Neural crest cell (in vitro differentiated cells): ENCODE results near the gene MYG1. TPM values are rescaled to one million over a fixed set of nuclear protein-coding genes. Genes with fewer than 3 reads are reported as not detected.

ENCODE experiments used
- DNase-seq: peaks from one replicate; pipeline ENCODE4 v3.0.0; 2021; ENCODE audit warnings: low read depth, mixed read lengths, low spot score
- H3K27ac Mint-ChIP-seq: one replicate; pipeline ENCODE4 v1.8.0; 2021; ENCODE audit warnings: mild to moderate bottlenecking, mixed read lengths; ENCODE audit not compliant: unreplicated experiment
- H3K27me3 Mint-ChIP-seq: 2 replicates; pipeline ENCODE4 v1.8.0; 2021; ENCODE audit warnings: low read depth, mild to moderate bottlenecking, mixed read lengths
- H3K36me3 Mint-ChIP-seq: 2 replicates; pipeline ENCODE4 v1.8.0; 2021; ENCODE audit warnings: low read depth, mild to moderate bottlenecking, mixed read lengths
- H3K4me1 Mint-ChIP-seq: 2 replicates; pipeline ENCODE4 v1.8.0; 2021; ENCODE audit warnings: mixed read lengths
- H3K4me3 Mint-ChIP-seq: one replicate; pipeline ENCODE4 v1.8.0; 2021; ENCODE audit warnings: mild to moderate bottlenecking, mixed read lengths
- H3K9me3 Mint-ChIP-seq: 2 replicates; pipeline ENCODE4 v1.8.0; 2021; ENCODE audit warnings: mixed read lengths
- CTCF ChIP-seq: fragments of 200-600 bp; sonication (generic); conservative IDR thresholded peaks from 2 replicates; pipeline ENCODE4 v1.5.0; 2021; ENCODE audit warnings: antibody characterized with exemption, mild to moderate bottlenecking
- total RNA-seq: library from RNA; stranded (reverse); gene quantifications from 2 replicates; pipeline ENCODE4 v1.2.1, GENCODE V29; 2021

MYG1 gene
- total RNA-seq, 1 donor from 2014 or later, result 72.7 TPM

- DNase-seq, result no peak
- no peak for TF ChIP-seq CTCF
- H3K9me3 Mint-ChIP-seq, result no peaks in the 10 kb centered on the region
- H3K4me1 Mint-ChIP-seq, result peaks cover 5% of the 10 kb centered on the region
- peaks cover 8% of the 10 kb centered on the region for H3K27me3 Mint-ChIP-seq
- H3K27ac Mint-ChIP-seq, result no peak overlapping the region
- no peaks in the 10 kb centered on the region for H3K36me3 Mint-ChIP-seq
- H3K4me3 Mint-ChIP-seq, result no peak overlapping the region
Observed at GRCh38 chr12:53334822-53335221, 35.3 kb downstream of the MYG1 start.

DNA sequence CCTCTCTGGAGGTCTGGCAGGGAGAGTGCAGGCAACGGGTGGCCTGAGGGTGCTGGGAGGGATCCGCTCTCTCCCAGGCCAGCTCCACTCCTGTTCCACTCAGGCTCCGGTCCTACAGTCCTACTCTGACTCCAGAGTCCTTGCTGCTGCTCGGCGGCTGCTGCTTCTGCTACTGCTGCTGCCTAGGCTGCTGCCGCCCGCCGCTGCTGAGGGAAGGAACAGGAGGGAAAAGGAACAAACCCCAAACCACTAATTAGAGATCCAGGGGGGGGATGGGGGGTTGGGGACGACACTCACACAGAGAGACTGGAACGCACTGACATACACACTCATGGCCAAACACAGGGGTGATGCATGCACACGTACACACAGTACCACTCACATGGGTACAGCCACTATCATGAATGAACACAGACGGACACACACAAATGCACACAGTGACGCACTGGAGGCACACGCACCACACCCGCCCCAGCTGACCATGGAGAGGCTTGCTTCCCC lies 36.7 kb downstream of the MYG1 start, which contains the start of gene SP7:
TSS of gene SP7 (minus strand) at position 174 of the 501 bp plus-strand sequence. CDS start 708 bp downstream, outside the sequence.
- Mint-ChIP-seq H3K4me1 (peaks cover 5% of the 10 kb centered on the region), H3K36me3 (no peaks in the 10 kb centered on the region), H3K27me3 (peaks cover 15% of the 10 kb centered on the region), H3K9me3 (no peaks in the 10 kb centered on the region), H3K4me3 (no peak within 1 kb of the TSS), H3K27ac (no peak within 1 kb of the TSS)
- DNase-seq, result no peak
- no peak for TF ChIP-seq CTCF

DNA sequence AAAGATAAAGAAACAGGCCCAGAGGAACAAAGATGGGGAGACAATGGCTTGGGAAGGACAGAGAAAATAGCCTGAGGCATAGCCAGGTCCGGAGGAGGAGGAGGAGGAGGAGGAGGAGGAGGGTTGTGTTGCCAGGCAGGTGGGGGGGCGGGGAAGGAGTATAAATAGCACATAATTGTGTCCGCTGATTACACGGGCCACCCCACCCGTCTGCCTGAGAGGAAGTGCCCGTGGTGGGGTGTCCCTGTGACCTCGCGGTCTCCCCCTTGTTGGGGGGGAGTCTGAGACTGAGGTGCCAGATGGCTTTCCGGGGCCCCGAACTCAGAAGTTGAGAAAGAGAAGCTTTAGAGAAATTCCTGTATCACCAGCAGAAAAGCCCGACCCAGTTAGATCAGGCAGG lies 38.5 kb downstream of the MYG1 start:
- peaks cover 5% of the 10 kb centered on the region for H3K4me1 Mint-ChIP-seq
- TF ChIP-seq CTCF, result no peak
- H3K27ac Mint-ChIP-seq, result no peak overlapping the region
- H3K27me3 Mint-ChIP-seq, result peaks cover 15% of the 10 kb centered on the region
- no peaks in the 10 kb centered on the region for H3K9me3 Mint-ChIP-seq
- no peak overlapping the region for H3K4me3 Mint-ChIP-seq
- H3K36me3 Mint-ChIP-seq, result no peaks in the 10 kb centered on the region
- no peak for DNase-seq

- TF ChIP-seq CTCF, result no peak
- peaks cover 15% of the 10 kb centered on the region for H3K27me3 Mint-ChIP-seq
- H3K27ac Mint-ChIP-seq, result no peak overlapping the region
- no peak for DNase-seq
- H3K4me3 Mint-ChIP-seq, result no peak overlapping the region
- no peaks in the 10 kb centered on the region for H3K36me3 Mint-ChIP-seq
- peaks cover 10% of the 10 kb centered on the region for H3K4me1 Mint-ChIP-seq
- H3K9me3 Mint-ChIP-seq, result no peaks in the 10 kb centered on the region
Observed at GRCh38 chr12:53338916-53339315, 39.4 kb downstream of the MYG1 start.

- Mint-ChIP-seq H3K4me3 (peak overlapping the region; percentile 13), H3K9me3 (no peaks in the 10 kb centered on the region), H3K36me3 (no peaks in the 10 kb centered on the region), H3K27me3 (peaks cover 18% of the 10 kb centered on the region), H3K4me1 (peaks cover 21% of the 10 kb centered on the region), H3K27ac (no peak overlapping the region)
- TF ChIP-seq CTCF, result no peak
- no peak for DNase-seq
Observed at GRCh38 chr12:53340398-53340797, 40.9 kb downstream of the MYG1 start.

DNA sequence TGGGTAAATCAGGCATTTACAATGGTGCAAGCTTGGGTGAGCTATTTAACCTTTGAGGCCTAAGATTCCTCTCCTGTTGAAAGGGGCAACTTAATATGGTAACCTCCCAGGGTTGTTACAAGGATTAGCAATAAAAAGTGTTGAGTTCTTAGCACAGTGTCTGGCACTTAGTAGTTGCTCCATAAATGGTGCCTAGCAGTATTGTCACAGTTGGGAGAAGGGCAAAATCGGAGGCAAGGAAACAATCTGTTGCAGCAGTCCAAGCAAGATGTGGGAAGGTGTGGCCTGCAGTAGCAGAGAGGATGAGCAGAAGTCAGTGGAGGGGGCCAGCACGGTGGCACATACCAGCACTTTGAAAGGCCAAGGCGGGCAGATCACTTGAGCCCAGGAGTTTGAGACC lies 44.0 kb downstream of the MYG1 start:
- H3K27me3 Mint-ChIP-seq, result peaks cover 13% of the 10 kb centered on the region
- no peak overlapping the region for H3K27ac Mint-ChIP-seq
- peaks cover 26% of the 10 kb centered on the region for H3K4me1 Mint-ChIP-seq
- H3K9me3 Mint-ChIP-seq, result no peaks in the 10 kb centered on the region
- no peaks in the 10 kb centered on the region for H3K36me3 Mint-ChIP-seq
- peak overlapping the region; percentile 56 for H3K4me3 Mint-ChIP-seq
- no peak for TF ChIP-seq CTCF
- DNase-seq, result no peak
